Nephron (organoid): ENCODE data around the gene NFKBIZ.
A peak's percentile ranks its signal among the peaks of the same experiment; 100 is the strongest.

Experiments used
- H3K27ac Mint-ChIP-seq, 3 experiments: 2 replicates each; pipeline ENCODE4 v1.8.0; 2020; ENCODE audit warnings: mixed read lengths in 3 of 3, mild to moderate bottlenecking in 2 of 3, moderate library complexity in 1 of 3
- H3K27me3 Mint-ChIP-seq: 2 replicates; pipeline ENCODE4 v1.8.0; 2021; ENCODE audit warnings: low read depth, mild to moderate bottlenecking, moderate library complexity, mixed read lengths
- H3K36me3 Mint-ChIP-seq: 2 replicates; pipeline ENCODE4 v1.8.0; 2020; ENCODE audit warnings: low read depth, mixed read lengths
- H3K4me1 Mint-ChIP-seq: 2 replicates; pipeline ENCODE4 v1.8.0; 2020; ENCODE audit warnings: mixed read lengths
- H3K4me3 Mint-ChIP-seq, 3 experiments: 2 replicates each; pipeline ENCODE4 v1.8.0; 2020; ENCODE audit warnings: mild to moderate bottlenecking in 3 of 3, mixed read lengths in 3 of 3, moderate library complexity in 2 of 3
- H3K9me3 Mint-ChIP-seq: 2 replicates; pipeline ENCODE4 v1.8.0; 2020; ENCODE audit warnings: mixed read lengths
- TF ChIP-seq, protein P1 (sequence below), 3 experiments: fragments of 200-600 bp; sonication (generic); IDR thresholded peaks; one replicate each; pipeline ENCODE4 v1.5.0; 2021; ENCODE audit warnings: antibody characterized with exemption in 3 of 3; ENCODE audit not compliant: unreplicated experiment in 3 of 3

Gene NFKBIZ

DNA sequence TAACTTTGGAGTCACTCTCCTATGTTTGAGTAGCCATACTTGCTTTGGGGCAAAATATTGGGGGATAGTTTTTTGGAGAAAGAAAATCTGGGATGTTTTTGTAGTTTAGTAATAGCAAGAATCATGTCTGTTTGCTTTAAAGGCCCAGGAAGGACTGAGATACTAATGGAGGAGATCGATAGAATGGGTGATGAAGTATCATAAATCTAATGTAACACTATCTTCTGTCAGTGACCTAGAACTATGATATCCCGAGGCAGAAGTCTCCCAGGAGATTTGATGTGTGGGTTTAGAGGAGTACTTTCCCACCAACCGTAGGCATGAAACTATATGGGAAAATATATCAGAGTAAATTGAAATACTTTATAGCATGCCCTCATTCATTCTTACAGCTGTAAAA, 21.0 kb upstream of the NFKBIZ start:
- Mint-ChIP-seq H3K27me3 (no peaks in the 10 kb centered on the region), H3K36me3 (peaks cover 4% of the 10 kb centered on the region), H3K4me1 (peaks cover 41% of the 10 kb centered on the region), H3K9me3 (no peaks in the 10 kb centered on the region), H3K4me3 (peak overlapping the region; percentile 88 to 93 (median 92)), H3K27ac (peak overlapping the region; percentile 96 to 99 (median 98))
- TF ChIP-seq, protein P1, sequence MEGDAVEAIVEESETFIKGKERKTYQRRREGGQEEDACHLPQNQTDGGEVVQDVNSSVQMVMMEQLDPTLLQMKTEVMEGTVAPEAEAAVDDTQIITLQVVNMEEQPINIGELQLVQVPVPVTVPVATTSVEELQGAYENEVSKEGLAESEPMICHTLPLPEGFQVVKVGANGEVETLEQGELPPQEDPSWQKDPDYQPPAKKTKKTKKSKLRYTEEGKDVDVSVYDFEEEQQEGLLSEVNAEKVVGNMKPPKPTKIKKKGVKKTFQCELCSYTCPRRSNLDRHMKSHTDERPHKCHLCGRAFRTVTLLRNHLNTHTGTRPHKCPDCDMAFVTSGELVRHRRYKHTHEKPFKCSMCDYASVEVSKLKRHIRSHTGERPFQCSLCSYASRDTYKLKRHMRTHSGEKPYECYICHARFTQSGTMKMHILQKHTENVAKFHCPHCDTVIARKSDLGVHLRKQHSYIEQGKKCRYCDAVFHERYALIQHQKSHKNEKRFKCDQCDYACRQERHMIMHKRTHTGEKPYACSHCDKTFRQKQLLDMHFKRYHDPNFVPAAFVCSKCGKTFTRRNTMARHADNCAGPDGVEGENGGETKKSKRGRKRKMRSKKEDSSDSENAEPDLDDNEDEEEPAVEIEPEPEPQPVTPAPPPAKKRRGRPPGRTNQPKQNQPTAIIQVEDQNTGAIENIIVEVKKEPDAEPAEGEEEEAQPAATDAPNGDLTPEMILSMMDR (IDR thresholded peaks at IDR 0.05; ENCODE audit: unreplicated experiment in 3 of 3) = no peak

DNA sequence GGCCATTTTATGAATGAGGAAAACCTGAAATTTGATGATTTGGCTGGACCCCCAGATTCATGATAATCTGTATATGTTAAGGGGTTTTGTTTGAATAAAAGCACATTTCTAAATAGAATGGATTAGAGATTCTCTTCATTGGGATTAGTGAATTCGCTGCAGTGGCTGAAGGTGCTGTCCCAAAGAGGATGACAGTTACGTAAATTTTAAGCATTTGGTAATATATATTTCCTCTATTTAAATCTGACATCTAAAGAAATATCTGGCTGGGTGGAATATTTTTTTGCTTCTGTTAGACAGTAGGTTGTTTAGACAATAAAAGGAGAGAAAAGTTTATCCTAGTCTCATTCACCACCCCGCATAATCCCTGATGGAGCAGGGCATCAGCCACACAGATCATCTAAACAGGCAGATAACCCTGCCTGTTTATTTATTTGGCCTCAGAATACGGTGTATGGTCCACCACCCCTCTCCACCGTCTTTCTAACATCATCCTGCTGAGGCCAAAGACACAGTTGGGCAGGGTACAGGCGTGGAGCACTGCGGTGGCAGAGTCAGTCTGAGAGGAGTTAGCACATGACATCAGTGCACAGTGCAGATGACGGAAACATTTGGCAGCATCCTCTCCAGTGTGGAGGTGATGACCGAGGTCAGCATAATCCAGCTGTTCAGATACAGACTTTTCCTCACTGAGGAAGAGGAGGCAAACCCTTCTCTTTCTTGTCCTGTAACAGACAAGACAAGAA, 20.4 kb upstream of the NFKBIZ start:
- H3K9me3 Mint-ChIP-seq = no peaks in the 10 kb centered on the region

DNA sequence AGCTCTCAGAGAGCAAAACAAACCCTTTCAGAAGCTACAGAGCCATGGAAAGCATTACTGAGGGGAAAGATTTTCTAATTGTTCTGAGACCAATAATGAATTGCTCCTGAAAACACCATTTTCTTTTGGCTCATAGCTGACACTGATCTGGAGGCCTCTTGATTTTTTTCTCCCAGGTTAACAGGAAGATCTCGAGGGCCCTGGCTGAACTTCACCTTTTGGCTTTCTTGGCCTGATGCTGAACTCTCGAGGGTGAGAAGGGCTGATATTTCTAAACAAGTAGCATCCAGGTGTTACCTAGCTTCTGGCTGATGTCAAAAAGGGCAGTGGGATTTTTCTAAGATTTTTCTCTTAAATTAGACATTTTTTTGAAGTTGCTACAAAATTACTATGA, 19.9 kb upstream of the NFKBIZ start:
- H3K27ac Mint-ChIP-seq = peak overlapping the region; percentile 57 to 99 (median 96)
- no peaks in the 10 kb centered on the region for H3K27me3 Mint-ChIP-seq
- H3K9me3 Mint-ChIP-seq = no peaks in the 10 kb centered on the region
- peaks cover 4% of the 10 kb centered on the region for H3K36me3 Mint-ChIP-seq
- TF ChIP-seq, protein P1 (IDR thresholded peaks at IDR 0.05; ENCODE audit: unreplicated experiment in 3 of 3) = no peak
- peak overlapping the region; percentile 88 to 93 (median 92) for H3K4me3 Mint-ChIP-seq
- peaks cover 41% of the 10 kb centered on the region for H3K4me1 Mint-ChIP-seq

More for the DNA sequence above, 20.4 kb upstream of the NFKBIZ start:
- peak overlapping the region; percentile 88 to 93 (median 92) for H3K4me3 Mint-ChIP-seq
- no peaks in the 10 kb centered on the region for H3K27me3 Mint-ChIP-seq
- TF ChIP-seq, protein P1 (IDR thresholded peaks at IDR 0.05; ENCODE audit: unreplicated experiment in 3 of 3) = no peak
- peak overlapping the region; percentile 96 to 99 (median 98) for H3K27ac Mint-ChIP-seq
- H3K4me1 Mint-ChIP-seq = peaks cover 41% of the 10 kb centered on the region
- H3K36me3 Mint-ChIP-seq = peaks cover 4% of the 10 kb centered on the region

DNA sequence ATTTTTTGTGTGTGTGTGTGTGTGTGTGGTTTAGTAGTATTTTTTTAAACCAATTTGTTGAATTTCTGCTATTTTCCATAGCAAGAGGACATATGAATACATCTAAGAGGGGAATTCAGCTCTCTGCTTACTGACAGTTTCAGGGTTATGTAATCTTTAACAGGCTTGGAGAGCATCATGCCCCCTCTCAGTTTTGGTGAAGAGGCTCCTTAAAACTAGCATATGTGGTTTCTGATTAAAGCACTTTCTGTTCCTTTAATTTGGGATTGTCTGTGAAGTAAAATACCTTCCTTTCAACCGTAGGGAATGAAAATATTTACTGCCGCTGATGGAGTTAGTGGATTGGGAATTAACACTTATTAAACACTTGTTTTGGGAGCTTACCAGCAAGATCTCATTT, 19.4 kb upstream of the NFKBIZ start:
- TF ChIP-seq, protein P1 (IDR thresholded peaks at IDR 0.05; ENCODE audit: unreplicated experiment in 3 of 3) = no peak

DNA sequence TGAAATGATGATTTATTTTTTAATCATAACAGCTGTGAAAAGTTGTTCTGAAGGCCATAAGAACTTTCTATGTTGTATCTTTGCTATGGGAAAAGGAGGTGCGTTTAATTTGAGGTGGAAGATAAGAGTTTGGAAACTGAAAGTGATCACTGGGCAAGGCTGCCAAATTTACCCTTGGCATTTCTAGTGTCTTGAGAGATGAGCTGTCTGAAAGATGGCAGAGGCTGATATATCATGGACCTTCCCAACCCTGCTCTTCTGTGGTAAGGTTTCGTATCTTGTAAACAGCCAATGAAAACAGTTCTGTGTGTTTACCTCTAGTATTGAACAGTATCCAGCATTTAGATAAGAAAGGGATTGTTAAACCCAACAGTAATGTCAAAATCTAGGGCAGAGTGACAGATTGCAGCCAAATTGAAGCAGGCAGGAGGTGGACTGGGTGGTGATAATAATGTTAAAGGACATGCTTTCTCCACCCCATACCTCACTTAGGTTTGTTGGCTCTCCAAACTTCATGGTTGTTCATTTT, 15.8 kb upstream of the NFKBIZ start:
- Mint-ChIP-seq H3K4me3 (no peak overlapping the region), H3K27me3 (no peaks in the 10 kb centered on the region), H3K27ac (no peak overlapping the region), H3K4me1 (peaks cover 21% of the 10 kb centered on the region), H3K36me3 (no peaks in the 10 kb centered on the region), H3K9me3 (no peaks in the 10 kb centered on the region)
- TF ChIP-seq, protein P1 (IDR thresholded peaks at IDR 0.05; ENCODE audit: unreplicated experiment in 3 of 3) = no peak

More for the DNA sequence above, 19.4 kb upstream of the NFKBIZ start:
- Mint-ChIP-seq H3K27ac (peak overlapping the region in 2 of 3 experiments; percentile 57 to 96), H3K9me3 (no peaks in the 10 kb centered on the region), H3K4me1 (peaks cover 41% of the 10 kb centered on the region), H3K4me3 (peak overlapping the region in 2 of 3 experiments; percentile 24 to 37), H3K36me3 (peaks cover 2% of the 10 kb centered on the region), H3K27me3 (no peaks in the 10 kb centered on the region)
